Panc1 (cell line): ENCODE data around the gene NPW.

Experiments
- CTCF ChIP-seq: fragments of 450-650 bp; IDR thresholded peaks from 2 replicates; pipeline ENCODE4 v1.5.1; 2017; ENCODE audit warnings: mild to moderate bottlenecking
- POLR2AphosphoS5 ChIP-seq: IDR thresholded peaks from 2 replicates; pipeline ENCODE4 v1.6.1; 2012; ENCODE audit warnings: mild to moderate bottlenecking, low read depth, low read length, moderate library complexity
- REST ChIP-seq, 2 experiments: IDR thresholded peaks; 2 replicates each; pipeline ENCODE4 v1.6.1; 2011 to 2012; ENCODE audit warnings: low read depth in 2 of 2, control low read depth in 1 of 2, low read length in 1 of 2, mild to moderate bottlenecking in 1 of 2, moderate library complexity in 1 of 2; ENCODE audit not compliant: insufficient read depth in 1 of 2
- TCF7L2 ChIP-seq: IDR thresholded peaks from 2 replicates; pipeline ENCODE4 v1.6.1; 2011; ENCODE audit warnings: mild to moderate bottlenecking, low read depth, low read length, inconsistent platforms

- TF ChIP-seq CTCF (no peak), POLR2AphosphoS5 (no peak), REST (IDR thresholded peaks at IDR 0.05; ENCODE audit: insufficient read depth in 1 of 2, low read depth in 2 of 2, low read length in 1 of 2) (no peak), TCF7L2 (no peak)
These were observed 4.4 kb downstream of the NPW start for GRCh38 chr16:2024032-2024420.
